NB4 (cell line): ENCODE data around the gene HDX.

Experiments
- DNase-seq: peaks from one replicate; pipeline ENCODE4 v3.0.0; 2010; ENCODE audit warnings: low read depth
- H3K4me3 ChIP-seq: one replicate; pipeline ENCODE4 v1.5.1; 2011; ENCODE audit warnings: mild to moderate bottlenecking, low read depth, low read length, moderate library complexity
- CTCF ChIP-seq: IDR thresholded peaks from one replicate; pipeline ENCODE4 v1.5.1; 2012; ENCODE audit warnings: low read depth, low read length
- MAX ChIP-seq: IDR thresholded peaks from 2 replicates; pipeline ENCODE4 v1.6.1; 2011; ENCODE audit warnings: low read depth, low read length
- MYC ChIP-seq: IDR thresholded peaks from 2 replicates; pipeline ENCODE4 v1.6.1; 2011; ENCODE audit warnings: low read depth, low read length
- POLR2A ChIP-seq: IDR thresholded peaks from 2 replicates; pipeline ENCODE4 v1.6.1; 2011; ENCODE audit warnings: mild to moderate bottlenecking; ENCODE audit not compliant: insufficient read length; ENCODE audit errors: extremely low read depth

The HDX gene

GRCh38 chrX:84475596-84475995, 26.7 kb downstream of the HDX start:
- TF ChIP-seq POLR2A (no peak), MAX (no peak), CTCF (no peak), MYC (no peak)
- no peak overlapping the region for H3K4me3 ChIP-seq
- no peak for DNase-seq

- H3K4me3 ChIP-seq, result no peak overlapping the region
- no peak for DNase-seq
- no peak for TF ChIP-seq CTCF
These were observed 27.2 kb downstream of the HDX start for GRCh38 chrX:84475101-84475500.

GRCh38 chrX:84469226-84469625, 33.0 kb downstream of the HDX start:
- TF ChIP-seq CTCF (no peak), POLR2A (no peak), MYC (no peak), MAX (no peak)
- H3K4me3 ChIP-seq, result no peak overlapping the region
- DNase-seq, result peak; percentile 0

- DNase-seq, result no peak
- no peak overlapping the region for H3K4me3 ChIP-seq
- TF ChIP-seq MAX (no peak), POLR2A (no peak), CTCF (no peak), MYC (no peak)
These were observed 34.4 kb downstream of the HDX start for GRCh38 chrX:84467898-84468297.

- no peak overlapping the region for H3K4me3 ChIP-seq
- no peak for DNase-seq
- TF ChIP-seq POLR2A (no peak), CTCF (no peak), MYC (no peak), MAX (no peak)
These were observed 48.7 kb downstream of the HDX start for GRCh38 chrX:84453351-84454246.

GRCh38 chrX:84441143-84441542, 61.1 kb downstream of the HDX start:
- H3K4me3 ChIP-seq, result no peak overlapping the region
- TF ChIP-seq POLR2A, result no peak
- no peak for TF ChIP-seq CTCF
- TF ChIP-seq MYC, result no peak
- no peak for TF ChIP-seq MAX

More at GRCh38 chrX:84441143-84441542, 61.1 kb downstream of the HDX start:
- no peak for DNase-seq
